ENCODE measurements around the gene ANTKMT. TPM values are rescaled to one million over a fixed set of nuclear protein-coding genes. Genes with fewer than 3 reads are reported as not detected.
A peak's percentile ranks its signal among the peaks of the same experiment; 100 is the strongest.
"Not testable (repeated sequence)": the region's sequence is repeated elsewhere in the genome, so short reads cannot be mapped to it uniquely, and the experiment has no call there.

ANTKMT gene
- total RNA-seq, 1 donor from 2014 or later: 44.9 TPM

DNA sequence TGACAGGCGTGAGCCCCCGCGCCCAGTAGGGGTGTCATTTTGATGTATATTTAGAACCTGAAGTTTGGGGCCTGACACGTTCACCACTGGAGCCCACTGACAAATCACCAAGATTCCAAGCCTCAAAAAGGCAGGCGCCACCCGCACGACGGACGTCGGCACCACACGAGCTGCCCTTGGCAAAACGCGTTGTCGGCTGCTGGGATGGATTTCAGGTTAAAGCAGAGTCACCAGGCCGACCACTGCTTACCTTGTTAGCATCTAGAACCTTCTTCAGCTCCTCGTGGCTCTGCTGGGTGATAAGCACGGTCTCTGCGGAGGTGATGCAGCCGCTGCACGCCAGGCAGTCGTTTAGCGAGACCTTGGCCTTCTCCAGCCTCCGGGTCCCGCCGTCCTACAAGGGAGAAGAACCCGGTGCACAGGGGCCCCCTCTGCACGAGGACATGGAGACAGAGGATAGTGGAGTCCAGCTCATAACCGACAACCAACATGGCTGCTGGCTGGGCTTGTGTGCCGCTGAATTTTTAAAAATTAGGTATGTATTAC is 16.1 kb downstream of the ANTKMT start:
- Mint-ChIP-seq H3K27me3 (no peaks in the 10 kb centered on the region), H3K4me3 (ENCODE audit: low read depth) (no peak overlapping the region), H3K4me1 (ENCODE audit: low read depth) (peaks cover 3% of the 10 kb centered on the region), H3K9me3 (ENCODE audit: low read depth) (no peaks in the 10 kb centered on the region), H3K27ac (no peak overlapping the region), H3K36me3 (ENCODE audit: insufficient read depth) (peaks cover 7% of the 10 kb centered on the region)
- DNase-seq (ENCODE audit: low spot score, unreplicated experiment): no peak
- TF ChIP-seq, protein P1, sequence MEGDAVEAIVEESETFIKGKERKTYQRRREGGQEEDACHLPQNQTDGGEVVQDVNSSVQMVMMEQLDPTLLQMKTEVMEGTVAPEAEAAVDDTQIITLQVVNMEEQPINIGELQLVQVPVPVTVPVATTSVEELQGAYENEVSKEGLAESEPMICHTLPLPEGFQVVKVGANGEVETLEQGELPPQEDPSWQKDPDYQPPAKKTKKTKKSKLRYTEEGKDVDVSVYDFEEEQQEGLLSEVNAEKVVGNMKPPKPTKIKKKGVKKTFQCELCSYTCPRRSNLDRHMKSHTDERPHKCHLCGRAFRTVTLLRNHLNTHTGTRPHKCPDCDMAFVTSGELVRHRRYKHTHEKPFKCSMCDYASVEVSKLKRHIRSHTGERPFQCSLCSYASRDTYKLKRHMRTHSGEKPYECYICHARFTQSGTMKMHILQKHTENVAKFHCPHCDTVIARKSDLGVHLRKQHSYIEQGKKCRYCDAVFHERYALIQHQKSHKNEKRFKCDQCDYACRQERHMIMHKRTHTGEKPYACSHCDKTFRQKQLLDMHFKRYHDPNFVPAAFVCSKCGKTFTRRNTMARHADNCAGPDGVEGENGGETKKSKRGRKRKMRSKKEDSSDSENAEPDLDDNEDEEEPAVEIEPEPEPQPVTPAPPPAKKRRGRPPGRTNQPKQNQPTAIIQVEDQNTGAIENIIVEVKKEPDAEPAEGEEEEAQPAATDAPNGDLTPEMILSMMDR (IDR thresholded peaks at IDR 0.05; ENCODE audit: unreplicated experiment): no peak

- H3K27ac Mint-ChIP-seq: peak overlapping the region; percentile 29
- DNase-seq (ENCODE audit: low spot score, unreplicated experiment): no peak
- peaks cover 3% of the 10 kb centered on the region for H3K4me1 Mint-ChIP-seq (ENCODE audit: low read depth)
- H3K36me3 Mint-ChIP-seq (ENCODE audit: insufficient read depth): peaks cover 7% of the 10 kb centered on the region
- peak overlapping the region; percentile 80 for H3K4me3 Mint-ChIP-seq (ENCODE audit: low read depth)
- no peaks in the 10 kb centered on the region for H3K9me3 Mint-ChIP-seq (ENCODE audit: low read depth)
- H3K27me3 Mint-ChIP-seq: no peaks in the 10 kb centered on the region
- TF ChIP-seq, protein P1 (IDR thresholded peaks at IDR 0.05; ENCODE audit: unreplicated experiment): no peak
Observed at GRCh38 chr16:739560-740458, 18.9 kb downstream of the ANTKMT start.

DNA sequence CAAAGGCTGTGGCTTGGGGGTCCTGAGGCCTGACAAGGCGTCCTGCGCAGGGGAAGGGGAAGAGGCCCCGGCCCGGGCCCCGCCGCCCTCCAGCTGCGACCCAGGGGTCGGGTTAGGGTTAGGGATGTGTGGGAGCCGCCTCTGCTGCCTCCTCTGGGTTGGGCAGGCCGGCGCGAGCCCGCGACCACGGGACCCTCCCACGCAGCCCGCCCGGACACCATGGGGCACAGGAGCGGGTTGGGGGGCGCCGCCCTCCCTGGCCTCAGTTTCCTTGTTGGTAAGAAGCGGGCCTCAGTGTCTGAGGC is 19.5 kb downstream of the ANTKMT start:
- TF ChIP-seq, protein P1 (IDR thresholded peaks at IDR 0.05; ENCODE audit: unreplicated experiment): no peak
- H3K27ac Mint-ChIP-seq: no peak overlapping the region
- peaks cover 5% of the 10 kb centered on the region for H3K36me3 Mint-ChIP-seq (ENCODE audit: insufficient read depth)
- peak overlapping the region; percentile 80 for H3K4me3 Mint-ChIP-seq (ENCODE audit: low read depth)
- DNase-seq (ENCODE audit: low spot score, unreplicated experiment): no peak
- peaks cover 3% of the 10 kb centered on the region for H3K4me1 Mint-ChIP-seq (ENCODE audit: low read depth)
- H3K27me3 Mint-ChIP-seq: no peaks in the 10 kb centered on the region
- H3K9me3 Mint-ChIP-seq (ENCODE audit: low read depth): no peaks in the 10 kb centered on the region

- DNase-seq (ENCODE audit: low spot score, unreplicated experiment): peak; percentile 93
- Mint-ChIP-seq H3K36me3 (ENCODE audit: insufficient read depth) (peaks cover 4% of the 10 kb centered on the region), H3K27ac (peak within 1 kb of the TSS; percentile 93), H3K27me3 (no peaks in the 10 kb centered on the region), H3K9me3 (ENCODE audit: low read depth) (no peaks in the 10 kb centered on the region), H3K4me1 (ENCODE audit: low read depth) (peaks cover 3% of the 10 kb centered on the region), H3K4me3 (ENCODE audit: low read depth) (peak within 1 kb of the TSS; percentile 80)
- TF ChIP-seq, protein P1 (IDR thresholded peaks at IDR 0.05; ENCODE audit: unreplicated experiment): peak; percentile 90
Observed at GRCh38 chr16:740764-741505, 20.0 kb downstream of the ANTKMT start, which contains the start of gene CIAO3. Gene CIAO3 (minus strand): TSS chr16:740997. CDS start chr16:740985, 12 bp downstream.

DNA sequence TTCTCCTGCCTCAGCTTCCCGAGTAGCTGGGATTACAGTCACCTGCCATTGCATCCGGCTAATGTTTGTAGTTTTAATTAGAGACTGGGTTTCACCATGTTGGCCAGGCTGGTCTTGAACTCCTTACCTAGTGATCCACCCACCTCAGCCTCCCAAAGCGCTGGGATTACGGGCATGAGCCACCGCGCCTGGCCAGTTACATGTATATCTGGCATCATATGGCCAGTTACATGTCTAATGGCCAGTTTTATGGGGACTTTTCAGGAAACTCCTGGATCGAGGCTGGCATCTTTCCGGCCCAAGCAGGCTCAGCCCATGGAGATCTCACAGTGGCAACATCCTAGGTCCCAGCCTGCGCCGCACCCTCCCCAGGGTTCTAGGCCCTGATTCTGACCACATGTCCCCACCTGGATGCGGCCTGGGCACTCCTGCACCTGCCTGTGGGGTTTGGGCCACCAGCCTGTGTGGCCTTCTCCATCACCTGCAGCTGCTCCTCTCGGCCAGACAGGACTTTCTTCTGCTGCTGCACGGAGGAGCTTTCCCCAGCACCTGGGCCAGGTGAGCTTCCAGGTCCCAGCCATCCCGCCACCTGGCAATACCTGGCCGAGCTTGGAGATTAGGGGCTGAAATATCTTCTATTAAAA is 21.2 kb downstream of the ANTKMT start:
- H3K36me3 Mint-ChIP-seq (ENCODE audit: insufficient read depth): peaks cover 2% of the 10 kb centered on the region
- no peak for DNase-seq (ENCODE audit: low spot score, unreplicated experiment)
- TF ChIP-seq, protein P1 (IDR thresholded peaks at IDR 0.05; ENCODE audit: unreplicated experiment): no peak
- H3K4me3 Mint-ChIP-seq (ENCODE audit: low read depth): peak overlapping the region; percentile 80
- H3K4me1 Mint-ChIP-seq (ENCODE audit: low read depth): peaks cover 3% of the 10 kb centered on the region
- no peaks in the 10 kb centered on the region for H3K27me3 Mint-ChIP-seq
- no peak overlapping the region for H3K27ac Mint-ChIP-seq
- no peaks in the 10 kb centered on the region for H3K9me3 Mint-ChIP-seq (ENCODE audit: low read depth)

- not testable (repeated sequence) for H3K27me3 Mint-ChIP-seq; H3K9me3 Mint-ChIP-seq (ENCODE audit: low read depth); H3K36me3 Mint-ChIP-seq (ENCODE audit: insufficient read depth); H3K4me3 Mint-ChIP-seq (ENCODE audit: low read depth); DNase-seq (ENCODE audit: low spot score, unreplicated experiment); H3K4me1 Mint-ChIP-seq (ENCODE audit: low read depth)
- H3K27ac Mint-ChIP-seq: peak overlapping the region; percentile 33
Observed at GRCh38 chr16:742894-743293, 21.9 kb downstream of the ANTKMT start.

All from progenitor cell of endocrine pancreas (in vitro differentiated cells).